GM18951 (cell line): ENCODE results near the gene C13orf46.

Experiments
- POLR2A ChIP-seq: IDR thresholded peaks from 4 replicates; pipeline ENCODE4 v1.6.1; 2011; ENCODE audit warnings: mild to moderate bottlenecking; ENCODE audit not compliant: insufficient read length, insufficient read depth; ENCODE audit errors: extremely low read depth
- in situ Hi-C: fragments of 300-500 bp; cut with MboI; formaldehyde crosslinking; loops from one replicate; pipeline ENCODE4 v1.12.0; 2022; ENCODE audit warnings: low sequenced_read_pairs, mixed read lengths, inconsistent platforms; ENCODE audit not compliant: unreplicated experiment

C13orf46 gene

GRCh38 chr13:113936166-113936965 lies 37.5 kb downstream of the C13orf46 start:
- in situ Hi-C loops: no loop called here
- TF ChIP-seq POLR2A: no peak

DNA sequence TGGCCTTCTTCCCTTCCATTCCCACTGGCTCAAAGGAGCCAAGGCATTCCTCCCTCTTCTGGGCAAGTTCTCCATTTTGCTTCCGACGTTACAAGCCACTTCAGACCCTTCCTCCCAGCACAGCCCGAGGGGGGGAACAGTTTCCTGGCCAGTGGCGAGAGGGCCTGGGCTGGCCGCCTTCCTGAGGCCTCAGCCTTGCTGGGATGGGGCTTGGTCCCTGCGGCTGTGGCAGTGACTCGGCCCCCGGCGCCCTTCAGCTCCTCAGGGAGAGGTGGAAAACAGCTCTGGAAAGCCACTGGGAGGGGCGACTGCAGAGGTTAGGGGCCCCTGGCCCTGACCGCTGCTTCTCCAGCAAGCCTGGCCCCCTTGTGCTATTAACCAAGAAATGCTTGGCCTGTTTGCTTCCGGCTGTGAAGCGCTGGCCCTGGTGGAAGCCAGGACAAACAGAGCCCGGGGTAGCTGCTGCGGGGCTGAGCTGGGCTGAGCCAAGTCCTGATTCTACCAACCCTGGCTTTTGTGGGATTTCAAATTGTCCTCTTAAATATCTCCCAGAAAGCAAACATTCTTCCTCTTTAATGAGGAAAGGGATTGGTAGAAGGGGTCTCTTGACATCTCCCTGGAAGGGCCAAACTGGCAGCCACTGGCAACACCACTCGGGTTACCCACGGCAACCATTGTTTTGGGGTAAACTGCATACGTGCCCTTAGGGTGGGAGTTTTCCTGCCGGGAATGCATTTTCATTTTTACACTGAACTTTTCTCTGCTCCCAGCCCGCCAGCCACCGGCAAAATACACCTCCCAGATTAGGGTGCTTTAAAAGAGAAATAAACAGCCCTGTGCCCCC lies 38.7 kb downstream of the C13orf46 start:
- no peak for TF ChIP-seq POLR2A
- in situ Hi-C loops: no loop called here

GRCh38 chr13:113934576-113934975 lies 39.3 kb downstream of the C13orf46 start:
- in situ Hi-C loops: no loop called here
- TF ChIP-seq POLR2A: no peak

DNA sequence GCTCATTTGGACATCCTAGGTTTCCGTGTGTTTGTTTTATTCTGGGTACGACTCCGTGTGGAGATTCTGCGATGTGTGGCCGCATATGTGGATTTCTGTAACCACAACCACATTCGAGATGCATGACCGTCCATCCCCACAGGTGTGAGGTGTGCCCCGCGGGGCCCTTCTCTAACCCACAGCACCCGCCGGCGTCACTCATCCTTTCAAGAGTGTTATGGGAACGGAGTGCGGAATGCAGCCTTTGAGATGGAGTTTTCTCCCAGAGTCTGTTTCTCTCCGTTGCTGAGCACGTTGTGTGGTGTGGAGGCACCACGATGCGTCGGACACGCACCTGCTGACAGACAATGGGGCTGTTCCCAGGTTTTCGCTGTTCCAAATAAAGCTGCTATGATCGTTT lies 40.0 kb downstream of the C13orf46 start:
- no peak for TF ChIP-seq POLR2A

GRCh38 chr13:113931841-113932459 lies 41.9 kb downstream of the C13orf46 start:
- no peak for TF ChIP-seq POLR2A
- in situ Hi-C loops: no loop called here

More for the DNA sequence above, 40.0 kb downstream of the C13orf46 start:
- in situ Hi-C loops: no loop called here

GRCh38 chr13:113930671-113931637 lies 42.9 kb downstream of the C13orf46 start:
- in situ Hi-C loops: no loop called here
- no peak for TF ChIP-seq POLR2A

DNA sequence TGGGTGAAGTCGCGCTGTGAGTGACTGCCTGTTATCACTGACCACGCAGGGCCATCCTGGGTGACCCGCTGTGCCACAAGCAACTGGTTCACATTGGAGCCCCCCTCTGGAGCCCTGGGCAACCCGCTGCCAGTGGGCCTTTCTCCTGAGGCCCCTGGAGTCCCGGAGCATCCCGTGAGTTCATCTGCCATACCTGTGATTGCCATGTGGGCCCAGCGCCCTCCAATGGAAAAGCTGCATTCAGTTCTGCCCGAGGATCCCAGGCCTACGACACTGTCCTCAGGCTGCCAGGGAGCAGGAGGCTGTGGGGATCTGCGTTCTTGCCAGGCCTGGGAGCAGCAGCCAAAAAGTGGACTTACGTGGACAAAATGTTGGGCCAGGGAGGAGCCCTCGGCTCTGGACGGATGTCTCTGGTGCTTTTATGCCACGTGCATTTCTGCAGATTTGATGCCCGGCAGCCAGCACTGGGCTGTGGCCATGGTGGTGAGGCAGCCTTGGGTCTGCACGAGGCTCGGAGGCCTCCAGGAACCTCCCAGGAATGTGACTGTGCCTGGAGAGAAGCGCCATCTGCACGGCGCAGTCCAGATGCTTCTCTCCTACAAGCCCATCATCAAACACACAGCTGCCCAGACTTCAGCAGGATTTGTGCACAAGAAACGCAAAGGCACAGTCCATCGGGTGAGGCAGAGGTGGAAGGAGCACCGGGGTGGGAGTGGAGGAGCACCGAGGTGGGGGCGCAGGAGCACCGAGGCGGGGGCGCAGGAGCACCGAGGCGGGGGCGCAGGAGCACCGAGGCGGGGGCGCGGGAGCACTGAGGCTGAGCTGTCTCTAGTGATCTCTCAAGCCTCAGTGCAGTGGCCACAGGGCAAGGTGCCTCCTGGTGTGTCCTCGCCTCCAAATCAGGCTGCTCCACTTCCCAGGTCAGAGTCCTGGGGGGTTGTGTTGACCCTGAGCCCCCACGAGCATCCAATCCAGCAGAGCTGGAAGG lies 44.0 kb downstream of the C13orf46 start:
- in situ Hi-C loops: no loop called here
- TF ChIP-seq POLR2A: no peak

GRCh38 chr13:113928685-113929627 lies 44.9 kb downstream of the C13orf46 start:
- TF ChIP-seq POLR2A: no peak
- in situ Hi-C loops: no loop called here

DNA sequence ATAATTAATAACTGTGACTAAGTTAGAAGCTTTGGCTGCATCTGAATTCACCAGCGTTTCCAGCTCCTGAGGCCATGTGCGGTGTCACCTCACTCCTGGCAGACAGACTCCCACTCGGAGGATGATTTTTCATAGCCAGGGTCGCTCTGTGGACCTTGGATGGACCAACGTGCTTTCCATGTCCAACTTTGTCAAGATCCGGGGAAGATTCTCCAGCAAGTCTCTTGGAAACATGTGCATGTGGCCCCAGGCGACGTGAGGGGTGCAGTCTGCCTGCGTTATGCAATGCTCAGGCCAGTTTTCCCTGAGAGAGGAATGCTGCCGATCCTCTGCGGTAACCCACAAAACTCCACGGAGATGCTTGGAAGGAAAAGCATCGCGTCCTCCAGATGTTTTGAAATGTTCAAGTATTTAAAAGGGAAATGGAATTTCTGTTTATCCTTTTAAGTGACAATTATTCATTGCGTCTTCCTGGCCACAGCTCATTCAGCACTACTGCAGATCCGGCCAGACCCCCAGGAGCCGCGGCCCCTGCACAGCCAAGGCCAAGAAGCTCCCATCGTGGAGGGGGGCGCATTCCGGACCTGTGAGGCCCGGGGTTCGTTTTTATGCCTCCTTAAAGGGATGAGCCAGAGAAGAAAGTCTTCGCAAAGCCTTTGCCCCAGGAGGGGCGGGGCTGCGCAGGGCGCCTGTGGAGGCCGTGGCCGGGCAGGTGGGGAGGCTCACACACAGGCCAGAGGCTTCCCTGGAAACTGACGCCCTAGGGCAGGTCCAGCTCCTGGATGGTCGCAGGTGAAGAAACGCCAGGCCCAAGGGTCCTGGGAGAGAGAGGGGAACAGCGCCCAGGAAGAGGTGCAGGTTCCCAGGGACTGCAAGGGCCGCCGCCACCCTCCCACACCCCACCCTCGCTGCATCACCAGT lies 46.0 kb downstream of the C13orf46 start:
- in situ Hi-C loops: no loop called here
- no peak for TF ChIP-seq POLR2A

GRCh38 chr13:113926951-113927660 lies 46.8 kb downstream of the C13orf46 start:
- TF ChIP-seq POLR2A: no peak
- in situ Hi-C loops: no loop called here
